Brain microvascular endothelial cell (primary cell): ENCODE measurements around the gene BHLHA15.
"Not testable (repeated sequence)": the region's sequence is repeated elsewhere in the genome, so short reads cannot be mapped to it uniquely, and the experiment has no call there.

Experiments used
- DNase-seq: peaks from one replicate; pipeline ENCODE4 v3.0.0-alpha.2; 2020
- H3K27ac ChIP-seq: fragments of 250-450 bp; sonication (Bioruptor Pico); 2 replicates; pipeline ENCODE4 v1.5.1; 2020; ENCODE audit warnings: mild to moderate bottlenecking, moderate library complexity
- H3K27me3 ChIP-seq: fragments of 250-450 bp; sonication (Bioruptor Pico); replicated peaks from 2 replicates; pipeline ENCODE4 v1.5.1; 2020; ENCODE audit warnings: mild to moderate bottlenecking
- H3K36me3 ChIP-seq: fragments of 250-450 bp; sonication (Bioruptor Pico); replicated peaks from 2 replicates; pipeline ENCODE4 v1.5.1; 2020; ENCODE audit warnings: mild to moderate bottlenecking
- H3K4me3 ChIP-seq: 2 replicates; pipeline ENCODE4 v1.5.1; 2011; ENCODE audit warnings: low read depth, mild to moderate bottlenecking, control low read depth, low read length, moderate library complexity
- in situ Hi-C: cut with HindIII; loops from 2 replicates; pipeline ENCODE4 v1.10.0; 2017; ENCODE audit warnings: low sequenced_read_pairs, low pct_ligation_motif_present
- TF ChIP-seq, protein P1 (sequence below): IDR thresholded peaks from 2 replicates; pipeline ENCODE4 v1.5.1; 2011; ENCODE audit warnings: low read depth, mild to moderate bottlenecking, moderate library complexity, low read length, control low read depth, inconsistent platforms; ENCODE audit errors: missing control alignments

Gene BHLHA15

GRCh38 chr7:98217623-98218582, 6.7 kb downstream of the BHLHA15 start:
- Histone ChIP-seq H3K4me3 (no peak overlapping the region), H3K27ac (no peak overlapping the region), H3K36me3 (peaks cover 5% of the 10 kb centered on the region), H3K27me3 (no peaks in the 10 kb centered on the region)
- DNase-seq = no peak
- TF ChIP-seq, protein P1, sequence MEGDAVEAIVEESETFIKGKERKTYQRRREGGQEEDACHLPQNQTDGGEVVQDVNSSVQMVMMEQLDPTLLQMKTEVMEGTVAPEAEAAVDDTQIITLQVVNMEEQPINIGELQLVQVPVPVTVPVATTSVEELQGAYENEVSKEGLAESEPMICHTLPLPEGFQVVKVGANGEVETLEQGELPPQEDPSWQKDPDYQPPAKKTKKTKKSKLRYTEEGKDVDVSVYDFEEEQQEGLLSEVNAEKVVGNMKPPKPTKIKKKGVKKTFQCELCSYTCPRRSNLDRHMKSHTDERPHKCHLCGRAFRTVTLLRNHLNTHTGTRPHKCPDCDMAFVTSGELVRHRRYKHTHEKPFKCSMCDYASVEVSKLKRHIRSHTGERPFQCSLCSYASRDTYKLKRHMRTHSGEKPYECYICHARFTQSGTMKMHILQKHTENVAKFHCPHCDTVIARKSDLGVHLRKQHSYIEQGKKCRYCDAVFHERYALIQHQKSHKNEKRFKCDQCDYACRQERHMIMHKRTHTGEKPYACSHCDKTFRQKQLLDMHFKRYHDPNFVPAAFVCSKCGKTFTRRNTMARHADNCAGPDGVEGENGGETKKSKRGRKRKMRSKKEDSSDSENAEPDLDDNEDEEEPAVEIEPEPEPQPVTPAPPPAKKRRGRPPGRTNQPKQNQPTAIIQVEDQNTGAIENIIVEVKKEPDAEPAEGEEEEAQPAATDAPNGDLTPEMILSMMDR = no peak
- in situ Hi-C loops = no loop called here

- H3K27me3 ChIP-seq, in situ Hi-C loops, H3K36me3 ChIP-seq, H3K27ac ChIP-seq, H3K4me3 ChIP-seq, DNase-seq: not testable (repeated sequence)
Observed at GRCh38 chr7:98219382-98219781, 8.1 kb downstream of the BHLHA15 start.

DNA sequence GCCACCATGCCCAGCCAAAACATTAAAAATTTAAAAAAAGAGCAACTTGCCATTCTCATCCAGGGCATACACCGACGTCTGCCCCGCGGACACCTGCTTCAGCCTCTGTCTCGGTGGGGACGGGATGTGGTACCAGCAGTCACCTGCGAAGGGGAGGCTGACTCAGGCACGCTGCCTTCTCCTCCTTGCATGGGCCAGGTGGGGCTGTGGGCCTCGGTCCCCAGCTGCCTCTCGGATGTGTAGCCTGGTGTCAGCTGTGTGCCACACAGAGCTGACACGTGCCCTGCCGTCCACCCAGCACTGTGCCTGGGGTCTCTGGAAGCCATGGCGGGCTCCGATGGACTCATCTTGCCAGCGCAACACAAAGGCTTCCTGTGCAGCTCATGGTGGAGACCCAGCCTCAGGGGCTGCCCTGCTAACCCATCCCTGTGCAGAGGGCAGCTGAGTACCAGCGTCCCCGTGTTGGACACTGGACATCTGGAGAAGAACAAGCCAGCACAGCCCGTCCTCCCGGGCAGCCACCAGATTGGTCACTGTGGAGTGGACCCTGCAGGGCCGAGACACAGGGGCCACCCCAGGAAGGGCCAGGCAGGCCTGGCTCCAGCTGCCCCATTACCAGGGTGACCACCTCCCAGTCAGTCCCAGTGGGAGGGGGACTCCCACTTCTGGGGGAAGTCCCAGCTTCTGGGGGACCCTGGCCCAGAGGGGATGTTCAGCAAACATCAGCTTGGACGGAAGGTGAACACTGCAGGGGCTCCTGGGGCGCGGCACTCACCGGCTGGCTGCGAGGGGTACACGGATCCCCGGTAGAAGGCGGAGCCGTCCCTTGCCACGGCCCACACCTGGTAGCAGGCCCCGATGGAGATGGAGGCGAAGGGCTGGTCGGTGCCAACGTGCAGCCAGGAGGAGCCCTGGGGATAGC, 10.6 kb downstream of the BHLHA15 start:
- Histone ChIP-seq H3K27ac (no peak overlapping the region), H3K36me3 (no peaks in the 10 kb centered on the region), H3K27me3 (no peaks in the 10 kb centered on the region), H3K4me3 (no peak overlapping the region)
- in situ Hi-C loops = no loop called here
- DNase-seq = no peak
- TF ChIP-seq, protein P1 = no peak

GRCh38 chr7:98222533-98223195, 11.4 kb downstream of the BHLHA15 start:
- Histone ChIP-seq H3K36me3 (no peaks in the 10 kb centered on the region), H3K27ac (no peak overlapping the region), H3K4me3 (no peak overlapping the region), H3K27me3 (no peaks in the 10 kb centered on the region)
- TF ChIP-seq, protein P1 = no peak
- no peak for DNase-seq
- in situ Hi-C loops = no loop called here

DNA sequence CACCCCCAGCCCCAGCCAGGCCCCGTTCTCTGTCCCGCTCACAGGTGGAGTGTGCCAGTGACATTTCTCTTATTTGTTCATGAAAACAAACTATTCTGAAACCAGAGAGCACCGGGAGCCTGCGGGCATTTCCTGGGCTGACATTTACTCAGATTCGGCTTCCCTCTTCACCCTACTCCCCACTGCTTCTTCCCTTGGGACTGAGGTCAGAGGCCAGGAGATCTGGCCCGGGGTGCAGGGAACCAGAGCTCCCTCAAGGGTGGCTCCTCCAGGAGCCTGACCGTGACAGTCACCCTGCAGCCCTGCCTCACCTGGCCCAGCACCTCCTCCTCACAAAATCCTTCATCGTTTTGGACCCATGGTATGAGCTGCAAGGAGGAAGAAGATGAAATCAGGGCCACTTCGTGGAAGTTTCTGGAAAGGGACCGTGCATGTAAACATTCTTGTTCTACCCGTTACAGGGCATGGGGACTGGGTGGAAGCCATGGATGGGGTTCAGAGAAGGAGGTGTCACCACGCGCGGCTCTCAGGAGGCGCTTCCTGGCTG, 12.2 kb downstream of the BHLHA15 start:
- H3K4me3 ChIP-seq = no peak overlapping the region
- H3K27ac ChIP-seq = no peak overlapping the region
- DNase-seq = no peak
- no peaks in the 10 kb centered on the region for H3K27me3 ChIP-seq
- H3K36me3 ChIP-seq = peaks cover 3% of the 10 kb centered on the region
- TF ChIP-seq, protein P1 = no peak
- in situ Hi-C loops = no loop called here
